Measurements from ENCODE around the gene RGS6. TPM values are rescaled to one million over a fixed set of nuclear protein-coding genes. Genes with fewer than 3 reads are reported as not detected.

Gene RGS6
- total RNA-seq, 4 donors from 2014 or later: 7.6 to 25.3 (median 17.2) TPM

DNA sequence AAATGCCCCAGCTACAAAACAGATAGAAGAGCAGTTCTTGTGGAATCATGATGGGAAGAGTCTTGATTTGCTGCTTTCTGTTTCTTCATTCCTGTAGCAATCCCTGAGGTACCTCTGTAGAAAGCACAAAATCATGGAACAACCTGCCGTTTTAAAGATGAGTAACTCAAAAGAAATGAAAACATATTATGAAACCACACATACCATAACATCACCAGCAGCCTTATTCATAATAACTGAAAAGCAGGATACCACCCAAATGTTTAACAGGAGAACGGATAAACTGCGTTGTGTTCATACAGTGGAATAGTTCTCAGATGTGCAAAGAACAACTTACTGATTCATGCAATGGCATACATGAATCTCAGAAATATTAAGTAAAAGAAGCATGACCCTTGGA, 188.1 kb downstream of the RGS6 start:
- intact Hi-C loops (cut with DNase I): no loop called here
- H3K4me1 ChIP-seq: no peaks in the 10 kb centered on the region
- H3K27me3 ChIP-seq: no peaks in the 10 kb centered on the region
- H3K36me3 ChIP-seq: no peaks in the 10 kb centered on the region
- DNase-seq: no peak
- no peaks in the 10 kb centered on the region for H3K9me3 ChIP-seq
- 87 to 90% methylated on average over 3 of the region's 3 CpGs for WGBS, 2 donors
- no peak overlapping the region for H3K4me3 ChIP-seq (replicated peaks in 1 of 3)
- TF ChIP-seq POLR2A (IDR thresholded peaks at IDR 0.05): no peak
- TF ChIP-seq, protein P1, sequence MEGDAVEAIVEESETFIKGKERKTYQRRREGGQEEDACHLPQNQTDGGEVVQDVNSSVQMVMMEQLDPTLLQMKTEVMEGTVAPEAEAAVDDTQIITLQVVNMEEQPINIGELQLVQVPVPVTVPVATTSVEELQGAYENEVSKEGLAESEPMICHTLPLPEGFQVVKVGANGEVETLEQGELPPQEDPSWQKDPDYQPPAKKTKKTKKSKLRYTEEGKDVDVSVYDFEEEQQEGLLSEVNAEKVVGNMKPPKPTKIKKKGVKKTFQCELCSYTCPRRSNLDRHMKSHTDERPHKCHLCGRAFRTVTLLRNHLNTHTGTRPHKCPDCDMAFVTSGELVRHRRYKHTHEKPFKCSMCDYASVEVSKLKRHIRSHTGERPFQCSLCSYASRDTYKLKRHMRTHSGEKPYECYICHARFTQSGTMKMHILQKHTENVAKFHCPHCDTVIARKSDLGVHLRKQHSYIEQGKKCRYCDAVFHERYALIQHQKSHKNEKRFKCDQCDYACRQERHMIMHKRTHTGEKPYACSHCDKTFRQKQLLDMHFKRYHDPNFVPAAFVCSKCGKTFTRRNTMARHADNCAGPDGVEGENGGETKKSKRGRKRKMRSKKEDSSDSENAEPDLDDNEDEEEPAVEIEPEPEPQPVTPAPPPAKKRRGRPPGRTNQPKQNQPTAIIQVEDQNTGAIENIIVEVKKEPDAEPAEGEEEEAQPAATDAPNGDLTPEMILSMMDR (IDR thresholded peaks at IDR 0.05): no peak
- no peak overlapping the region for H3K27ac ChIP-seq

DNA sequence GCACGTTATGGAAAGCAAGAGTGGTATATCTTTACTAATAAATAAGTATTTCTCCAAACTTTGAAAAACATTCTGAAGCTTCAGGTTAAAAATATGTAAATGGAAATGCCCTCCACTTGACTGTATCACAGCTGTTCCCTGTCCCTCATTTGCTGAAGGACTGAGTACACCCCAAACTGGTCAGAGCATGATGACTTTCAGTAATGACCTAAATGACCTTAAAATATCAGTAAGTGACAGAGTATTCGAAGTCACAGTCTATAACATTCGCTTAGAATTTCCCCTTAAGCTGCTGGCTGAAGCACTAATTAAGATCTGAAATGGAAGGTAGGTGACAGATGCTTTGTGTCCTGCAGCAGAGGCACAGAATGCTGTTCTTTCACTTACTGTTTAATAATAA, 191.5 kb downstream of the RGS6 start:
- Histone ChIP-seq H3K4me3 (replicated peaks in 1 of 3) (no peak overlapping the region), H3K36me3 (no peaks in the 10 kb centered on the region), H3K4me1 (no peaks in the 10 kb centered on the region), H3K27ac (no peak overlapping the region), H3K9me3 (no peaks in the 10 kb centered on the region), H3K27me3 (no peaks in the 10 kb centered on the region)
- no peak for DNase-seq
- intact Hi-C loops (cut with DNase I): no loop called here
- 68 to 82% methylated on average over 3 of the region's 3 CpGs for WGBS, 2 donors
- no peak for TF ChIP-seq POLR2A (IDR thresholded peaks at IDR 0.05)
- TF ChIP-seq, protein P1 (IDR thresholded peaks at IDR 0.05): no peak

DNA sequence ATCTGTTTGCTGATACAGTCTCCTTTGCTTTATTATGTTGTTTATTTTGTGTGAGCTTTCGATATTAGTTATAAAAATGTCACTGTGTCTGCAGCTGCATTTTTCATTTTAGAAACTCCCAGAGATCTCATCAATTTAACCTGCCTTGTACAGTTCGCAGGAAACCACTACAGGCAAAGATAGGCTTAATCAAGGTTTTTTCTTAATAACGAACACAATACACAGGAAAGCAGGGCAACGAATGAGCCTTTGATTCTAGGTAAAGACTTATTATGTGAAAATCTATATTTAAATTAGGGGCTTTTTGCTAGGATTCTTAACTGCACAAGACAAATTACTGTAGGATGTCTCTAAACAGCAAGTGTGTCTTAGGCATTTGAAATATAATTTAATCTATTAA, 191.9 kb downstream of the RGS6 start:
- TF ChIP-seq POLR2A (IDR thresholded peaks at IDR 0.05): no peak
- TF ChIP-seq, protein P1 (IDR thresholded peaks at IDR 0.05): no peak
- H3K27me3 ChIP-seq: no peaks in the 10 kb centered on the region
- intact Hi-C loops (cut with DNase I): no loop called here
- WGBS, 2 donors: 83 to 84% methylated on average over 4 of the region's 4 CpGs
- H3K4me1 ChIP-seq: no peaks in the 10 kb centered on the region
- H3K4me3 ChIP-seq (replicated peaks in 1 of 3): no peak overlapping the region
- no peak for DNase-seq
- no peaks in the 10 kb centered on the region for H3K9me3 ChIP-seq
- H3K36me3 ChIP-seq: no peaks in the 10 kb centered on the region
- H3K27ac ChIP-seq: no peak overlapping the region

DNA sequence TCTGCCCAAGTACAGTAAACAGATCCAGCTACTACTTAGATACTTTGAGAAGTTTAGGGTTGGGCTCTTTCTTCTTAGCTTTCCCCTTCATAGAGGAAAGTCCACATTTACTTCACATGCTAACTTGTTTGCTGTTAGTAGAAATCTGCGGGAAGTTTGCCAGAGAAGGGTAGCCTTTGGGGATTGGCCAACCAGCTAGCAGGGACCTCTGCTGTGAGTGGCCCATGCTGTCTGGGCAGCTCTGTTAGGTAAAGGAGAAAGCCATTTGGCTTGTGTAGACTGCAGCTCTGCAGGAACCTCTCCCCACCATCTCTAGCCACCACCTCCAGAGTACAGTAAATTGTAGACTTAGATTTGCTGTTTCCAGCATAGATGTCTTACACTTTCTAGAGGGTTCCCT, 193.9 kb downstream of the RGS6 start:
- intact Hi-C loops (cut with DNase I): no loop called here
- no peak overlapping the region for H3K27ac ChIP-seq

DNA sequence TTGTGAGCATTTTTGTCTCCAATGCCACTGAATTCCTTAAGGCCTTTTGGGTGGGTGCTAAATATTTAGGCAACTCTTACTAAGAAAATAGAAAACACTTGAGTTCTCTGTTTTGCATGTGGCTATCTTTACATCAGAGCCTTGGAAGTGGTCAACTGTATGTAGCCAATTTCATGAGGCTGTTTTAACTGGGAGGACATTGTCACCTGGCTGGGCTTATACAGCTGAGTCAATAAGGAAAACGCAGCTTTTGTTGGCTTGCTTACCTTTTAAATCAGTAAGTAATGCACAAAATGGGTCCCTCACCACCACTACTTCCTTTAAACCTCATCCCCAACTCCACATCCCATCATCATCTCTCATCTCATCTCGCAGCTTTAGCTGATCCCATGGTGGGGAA, 194.3 kb downstream of the RGS6 start:
- intact Hi-C loops (cut with DNase I): no loop called here
- DNase-seq: no peak
- no peaks in the 10 kb centered on the region for H3K4me1 ChIP-seq
- H3K4me3 ChIP-seq (replicated peaks in 1 of 3): no peak overlapping the region
- no peaks in the 10 kb centered on the region for H3K36me3 ChIP-seq
- no peaks in the 10 kb centered on the region for H3K9me3 ChIP-seq
- 78 to 79% methylated on average over 2 of the region's 2 CpGs for WGBS, 2 donors
- no peak overlapping the region for H3K27ac ChIP-seq
- no peaks in the 10 kb centered on the region for H3K27me3 ChIP-seq
- TF ChIP-seq, protein P1 (IDR thresholded peaks at IDR 0.05): no peak
- no peak for TF ChIP-seq POLR2A (IDR thresholded peaks at IDR 0.05)

More for the DNA sequence above, 193.9 kb downstream of the RGS6 start:
- Histone ChIP-seq H3K9me3 (no peaks in the 10 kb centered on the region), H3K27me3 (no peaks in the 10 kb centered on the region), H3K36me3 (no peaks in the 10 kb centered on the region), H3K4me3 (replicated peaks in 1 of 3) (no peak overlapping the region), H3K4me1 (no peaks in the 10 kb centered on the region)
- TF ChIP-seq, protein P1 (IDR thresholded peaks at IDR 0.05): no peak
- no peak for TF ChIP-seq POLR2A (IDR thresholded peaks at IDR 0.05)
- no peak for DNase-seq
- 91 to 100% methylated on average over 1 of the region's 1 CpG for WGBS, 2 donors

All from thyroid gland (tissue), 4 donors.